Epidermal melanocyte (primary cell): ENCODE measurements around the gene CRB2.
A peak's percentile ranks its signal among the peaks of the same experiment; 100 is the strongest.

Source experiments
- DNase-seq: peaks from one replicate; pipeline ENCODE4 v3.0.0; 2011; ENCODE audit warnings: low spot score; ENCODE audit not compliant: insufficient read length

The CRB2 gene

DNA sequence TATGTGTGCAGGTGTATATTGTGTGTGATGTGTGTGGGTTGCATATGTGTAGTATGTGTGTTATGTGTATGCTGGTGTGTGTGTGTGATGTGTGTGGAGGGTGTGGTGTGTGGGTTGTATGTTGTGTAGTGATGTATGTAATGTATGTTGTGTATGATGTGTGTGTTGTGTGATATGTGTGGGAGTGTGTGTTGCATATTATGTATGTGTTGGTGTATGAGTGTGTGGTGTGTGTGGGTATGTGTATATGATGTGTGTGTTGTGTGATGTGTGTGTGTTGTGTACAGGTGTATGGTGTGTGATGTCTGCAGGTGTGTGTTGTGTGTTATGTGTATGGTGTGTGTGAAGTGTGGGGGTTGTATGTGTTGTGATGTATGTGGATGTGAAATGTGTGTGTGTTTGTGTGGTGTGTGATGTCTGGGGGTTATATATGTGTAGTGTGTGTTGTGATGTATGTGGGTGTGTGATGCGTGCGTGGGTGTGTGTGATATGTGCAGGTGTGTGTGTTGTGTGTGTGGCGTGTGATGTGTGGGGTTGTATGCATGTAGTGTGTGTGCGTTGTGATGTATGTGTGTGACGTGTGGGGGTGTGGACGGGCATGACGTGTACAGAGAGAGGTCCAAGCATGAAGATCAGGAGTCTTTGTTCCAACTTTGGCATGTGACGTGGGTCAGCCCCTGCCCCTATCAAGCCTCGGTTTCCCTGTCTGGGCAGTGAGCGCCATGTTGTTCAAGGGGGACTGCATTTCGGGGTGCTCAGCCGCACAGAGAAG, 8.5 kb upstream of the CRB2 start:
- no peak for DNase-seq

DNA sequence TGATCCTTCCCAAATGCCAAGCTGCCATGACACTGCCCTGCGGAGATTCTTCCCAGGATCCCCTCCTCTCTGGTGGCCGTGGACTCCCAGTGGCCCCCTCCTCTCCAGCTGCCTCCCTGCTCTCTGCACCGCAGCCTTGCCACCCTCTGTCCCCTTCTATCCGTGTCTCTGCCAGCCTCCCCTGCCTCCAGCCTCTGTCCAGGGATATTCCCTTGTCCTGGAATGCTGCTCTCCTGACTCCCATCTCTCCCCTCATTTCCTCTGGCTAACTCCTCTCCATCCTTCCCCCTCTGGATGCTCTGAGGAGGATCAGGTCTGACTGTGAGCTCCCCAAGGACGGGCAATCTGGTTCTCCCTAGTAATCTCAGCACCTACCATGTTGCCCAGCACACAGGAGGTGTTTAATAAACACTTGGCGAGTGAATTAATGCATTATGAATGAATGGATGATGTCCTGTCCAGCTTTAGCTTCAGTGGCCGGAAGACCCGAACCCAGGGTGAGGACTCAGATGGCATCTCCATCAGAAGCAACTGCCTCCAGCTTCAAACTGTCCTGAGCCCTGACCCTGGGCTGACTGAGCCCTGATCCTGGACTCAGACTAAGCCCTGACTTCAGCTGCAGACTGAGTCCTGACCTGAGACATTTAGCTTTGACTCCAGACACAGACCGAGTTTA, 7.5 kb upstream of the CRB2 start:
- DNase-seq = no peak

DNA sequence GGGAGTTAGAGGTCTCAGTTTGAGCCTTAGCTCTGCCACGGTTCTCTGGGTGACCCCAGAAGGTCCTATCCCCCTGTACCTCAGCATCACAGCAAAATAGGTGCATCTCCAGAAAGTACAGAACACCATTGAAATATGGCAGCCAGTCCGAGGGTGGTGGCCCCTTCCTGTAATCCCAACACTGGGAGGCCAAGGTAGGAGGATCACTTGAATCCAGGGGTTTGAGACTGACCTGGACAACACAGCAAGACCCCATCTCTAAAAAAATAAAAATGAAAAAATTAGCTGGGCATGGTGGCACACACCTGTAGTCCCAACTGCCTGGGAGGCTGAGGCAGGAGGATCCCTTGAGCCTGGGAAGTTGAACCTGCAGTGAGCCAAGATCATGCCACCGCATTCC, 7.0 kb upstream of the CRB2 start:
- no peak for DNase-seq

DNA sequence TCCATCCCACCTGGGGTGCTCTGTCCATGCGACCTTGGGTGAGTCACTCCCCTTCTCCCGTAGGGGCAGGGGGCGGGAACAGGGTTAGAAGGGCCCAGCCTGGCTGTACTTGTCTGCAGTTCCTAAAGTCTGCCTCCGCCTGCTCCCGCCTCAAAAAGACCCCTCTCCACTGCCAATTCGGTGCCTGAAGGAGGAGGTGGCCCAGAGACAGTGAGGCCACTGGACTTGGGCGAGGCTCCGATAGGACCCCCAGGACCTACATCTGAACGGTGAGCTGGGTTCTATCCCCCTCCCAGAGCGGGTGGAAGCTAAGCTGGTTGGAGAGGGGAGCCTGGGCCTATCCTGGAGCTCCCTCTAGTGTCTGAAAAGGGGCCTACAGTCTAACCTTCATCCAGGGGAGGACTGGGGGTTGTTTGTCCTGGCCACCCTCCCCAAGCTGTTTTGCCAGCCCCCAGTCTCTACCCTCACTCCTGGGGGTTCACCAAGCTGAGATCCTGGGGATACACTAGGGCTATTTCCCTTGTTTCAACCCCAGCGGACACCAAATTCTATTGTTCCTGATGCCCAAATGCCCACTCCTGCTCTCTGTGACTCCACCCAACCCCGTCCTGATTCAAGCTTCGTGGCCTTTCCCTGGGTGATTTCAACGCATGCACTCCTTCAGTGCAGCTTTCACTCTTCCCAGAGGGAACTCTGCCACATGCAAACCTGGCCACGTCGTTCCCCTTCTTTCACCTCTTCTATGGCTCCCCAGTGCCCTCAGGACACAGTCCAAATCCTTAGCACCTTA, 6.1 kb upstream of the CRB2 start:
- peak; percentile 93 for DNase-seq

DNA sequence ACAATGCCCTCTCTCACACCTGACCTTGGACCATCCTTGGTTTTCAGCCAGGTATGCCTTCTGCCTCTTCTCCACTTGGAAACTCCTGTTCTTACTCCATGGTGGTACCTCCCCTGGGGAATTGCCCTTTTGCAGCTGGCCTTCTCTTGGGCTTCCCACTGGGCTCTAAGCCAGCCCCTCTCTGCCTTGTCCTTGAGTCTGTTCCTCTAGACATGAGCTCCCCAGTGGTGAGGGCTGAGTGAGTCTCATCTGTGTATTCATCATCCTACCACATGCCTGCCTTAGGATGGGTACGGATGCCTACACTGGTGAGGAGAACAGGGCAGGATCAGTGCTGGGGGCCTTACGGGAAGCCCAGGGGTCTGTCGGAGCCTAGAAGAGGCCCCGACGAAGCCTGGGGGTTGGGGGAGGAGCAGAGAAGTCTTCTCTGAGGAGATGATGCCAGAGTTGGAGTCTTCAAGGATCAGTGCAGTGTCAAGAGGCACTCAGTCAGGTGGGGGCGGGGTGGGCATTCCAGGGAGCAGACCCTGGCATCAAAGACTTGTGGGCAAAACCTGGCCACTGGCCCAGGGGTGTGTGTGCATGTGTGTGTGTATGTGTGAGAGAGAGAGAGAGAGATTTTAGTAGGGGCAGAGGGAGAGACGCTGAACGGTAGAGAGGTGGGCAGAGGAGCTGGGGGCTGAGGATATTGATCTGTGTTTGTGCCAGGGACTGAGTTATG, 5.2 kb upstream of the CRB2 start:
- DNase-seq = no peak

DNA sequence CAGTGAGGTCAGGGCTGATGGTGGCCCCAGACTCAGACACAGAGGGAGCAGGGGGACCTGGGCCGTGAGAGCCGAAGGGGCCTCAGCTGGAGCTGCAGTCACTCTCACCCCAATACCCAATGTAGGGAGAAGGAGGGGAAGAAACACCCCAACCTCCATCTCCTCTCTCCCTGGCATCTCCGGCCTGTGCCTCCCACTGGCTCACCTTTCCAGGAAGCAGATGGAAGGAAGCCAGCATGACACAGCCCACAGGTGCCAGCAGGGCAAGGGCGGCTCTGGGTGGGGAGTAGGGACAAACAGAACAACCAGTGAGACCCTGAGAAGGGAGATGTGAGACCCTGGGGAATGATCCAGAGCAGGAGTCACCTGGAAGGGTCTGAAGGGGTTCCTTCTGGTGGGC, 3.0 kb upstream of the CRB2 start:
- no peak for DNase-seq

DNA sequence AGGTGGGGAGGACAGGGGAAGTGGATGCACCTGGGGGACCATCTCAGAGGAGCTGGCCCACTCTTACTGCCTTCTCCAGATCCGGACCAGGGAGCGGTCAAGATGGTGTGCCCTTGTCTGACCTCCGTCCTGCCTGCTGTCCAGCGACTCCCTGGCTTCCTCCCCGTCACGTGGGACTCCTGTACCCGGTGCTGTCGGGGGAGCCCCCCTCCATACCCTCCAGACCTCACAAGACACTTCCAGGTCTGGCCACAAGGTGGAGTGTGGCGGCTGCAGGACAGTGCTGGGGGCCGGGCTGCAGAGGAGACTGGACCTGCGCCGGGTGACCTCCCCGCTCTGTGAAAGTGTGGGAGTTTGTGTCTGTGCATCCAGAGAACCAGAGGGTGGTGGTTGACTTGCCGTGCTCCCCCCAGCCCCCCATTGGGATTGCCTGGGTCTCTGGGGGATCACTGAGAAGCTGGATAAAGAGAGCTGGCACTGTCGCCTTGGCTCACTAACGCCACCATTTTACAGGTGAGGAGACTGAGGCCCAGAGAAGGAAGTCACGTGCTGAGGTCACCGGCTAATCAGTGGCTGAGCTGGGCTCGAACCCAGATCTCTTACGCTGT, 1.9 kb upstream of the CRB2 start:
- peak; percentile 76 for DNase-seq

DNA sequence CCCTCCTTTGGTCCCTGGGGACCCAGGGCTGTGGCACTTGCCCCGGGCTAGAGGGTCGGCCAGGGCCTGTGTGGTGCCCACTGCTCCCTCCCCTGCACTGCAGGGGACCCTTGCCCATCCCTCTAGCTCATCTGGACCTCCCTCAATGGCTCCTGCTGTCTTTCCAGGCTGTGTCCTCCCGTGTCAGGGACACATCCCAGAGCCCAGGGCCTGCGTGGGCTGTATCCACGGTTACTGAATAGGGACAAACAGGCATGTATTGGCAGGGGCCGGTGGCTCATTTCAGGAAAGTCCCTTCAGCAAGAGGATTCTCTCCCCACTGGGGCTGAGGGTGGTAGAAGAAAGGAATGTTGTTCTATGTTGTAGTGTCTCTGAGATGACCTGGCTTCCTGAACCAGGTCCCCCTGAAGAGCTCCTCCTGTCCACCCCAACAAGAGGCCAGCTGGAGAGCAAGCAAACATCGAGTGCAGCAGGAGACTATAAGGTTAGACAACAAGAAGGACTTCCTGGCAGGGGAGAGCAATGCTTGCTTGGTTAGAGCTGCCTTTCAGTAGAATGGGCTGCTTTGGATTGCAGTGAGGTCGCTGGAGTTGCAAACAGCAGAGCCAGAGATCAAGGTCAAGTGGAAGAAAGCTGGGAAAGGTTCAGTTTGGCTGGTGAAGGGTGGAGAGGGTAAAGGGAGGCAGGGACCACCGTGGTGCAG, 1.0 kb upstream of the CRB2 start:
- DNase-seq = no peak

DNA sequence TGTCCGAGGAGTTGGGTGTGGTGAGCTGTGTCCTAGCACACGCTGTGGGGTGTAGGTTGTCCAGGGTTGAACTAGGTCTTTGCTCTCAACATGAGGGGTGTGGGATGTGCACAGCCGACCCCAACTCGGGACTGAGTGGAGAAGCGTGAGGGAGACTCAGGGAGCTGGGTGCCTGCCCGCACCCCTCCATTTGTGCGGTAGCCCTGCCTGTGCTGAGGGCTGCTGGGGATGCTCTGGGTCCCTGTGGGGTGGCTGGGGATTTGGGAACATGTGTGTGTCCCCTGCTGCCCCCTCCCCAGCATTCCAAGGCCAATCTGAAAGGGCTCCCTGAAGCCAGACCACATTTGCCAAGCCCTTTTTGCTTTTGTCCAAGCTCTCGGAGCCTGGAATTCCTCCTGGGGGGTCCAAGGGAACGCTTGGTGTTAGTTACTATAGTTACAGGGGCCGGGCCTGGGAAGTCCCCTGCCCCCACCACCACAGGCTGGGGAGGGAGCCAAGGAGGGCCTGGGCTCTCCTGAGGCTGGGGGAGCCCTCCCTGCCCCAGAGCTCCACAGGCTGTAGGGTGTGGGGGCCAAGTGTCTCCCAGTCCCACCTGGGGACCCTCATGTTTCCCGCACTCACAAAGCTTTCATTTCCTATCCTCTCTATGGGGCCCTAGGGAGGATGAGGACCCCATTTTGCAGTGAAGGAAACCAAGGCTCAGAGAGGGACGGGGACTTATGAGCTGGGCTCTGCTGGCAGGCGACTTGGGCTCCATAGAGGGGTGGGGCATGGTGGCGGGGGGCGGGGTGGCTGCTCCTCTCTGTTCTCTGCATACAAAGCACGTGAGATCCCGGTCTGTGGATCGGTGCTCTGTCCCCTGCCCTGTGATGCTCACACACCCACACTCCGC, 1.1 kb downstream of the CRB2 start:
- DNase-seq = peak; percentile 7

DNA sequence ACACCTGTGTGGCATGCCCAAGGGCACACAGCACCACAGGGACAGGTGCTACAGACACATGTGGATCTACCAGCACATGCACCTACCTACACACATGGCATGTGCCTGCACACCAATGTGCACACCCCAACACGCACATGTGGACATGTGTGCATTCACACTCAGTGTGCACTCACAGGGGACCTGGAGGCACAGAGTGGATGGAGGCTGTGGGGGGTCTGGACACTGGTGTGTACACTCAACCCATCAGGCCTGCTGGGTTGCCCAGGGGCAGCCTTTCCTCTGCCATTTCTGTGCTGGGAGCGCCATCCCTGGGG, 1.7 kb downstream of the CRB2 start:
- no peak for DNase-seq

DNA sequence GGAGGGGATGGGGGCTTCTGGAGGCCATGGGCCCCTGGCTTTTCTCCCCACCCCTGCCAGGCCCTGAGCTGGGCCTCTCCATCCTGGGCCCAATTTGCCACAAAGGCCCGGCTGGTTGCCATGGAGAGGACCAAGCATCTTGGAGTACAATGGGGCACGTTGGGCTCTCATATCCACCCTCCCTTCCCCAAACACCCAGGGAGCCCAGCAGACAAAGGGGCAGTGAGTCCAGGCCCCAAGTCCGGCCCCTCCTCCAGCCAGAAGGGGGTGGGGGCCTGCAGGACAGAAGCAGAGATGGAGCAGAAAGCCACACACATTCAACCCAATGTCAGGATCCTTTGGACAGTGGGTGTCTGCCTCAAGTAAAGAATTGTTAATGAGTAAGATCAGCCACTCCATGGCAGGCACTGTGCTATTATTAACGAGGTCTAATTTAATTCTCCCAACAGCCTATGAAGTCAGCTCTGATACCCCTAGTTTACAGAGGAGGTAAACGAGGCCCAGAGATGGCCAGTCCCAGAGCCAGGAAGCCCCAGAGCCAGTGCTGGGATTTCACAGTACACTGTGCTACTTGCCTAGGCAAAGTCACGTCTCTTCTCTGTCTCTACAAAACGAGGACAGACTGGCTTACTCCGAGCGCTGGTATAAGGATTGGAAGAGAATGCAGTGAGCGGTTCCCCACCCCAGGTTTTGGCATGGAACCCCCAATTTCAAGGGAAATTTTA, 2.3 kb downstream of the CRB2 start:
- DNase-seq = peak; percentile 10

DNA sequence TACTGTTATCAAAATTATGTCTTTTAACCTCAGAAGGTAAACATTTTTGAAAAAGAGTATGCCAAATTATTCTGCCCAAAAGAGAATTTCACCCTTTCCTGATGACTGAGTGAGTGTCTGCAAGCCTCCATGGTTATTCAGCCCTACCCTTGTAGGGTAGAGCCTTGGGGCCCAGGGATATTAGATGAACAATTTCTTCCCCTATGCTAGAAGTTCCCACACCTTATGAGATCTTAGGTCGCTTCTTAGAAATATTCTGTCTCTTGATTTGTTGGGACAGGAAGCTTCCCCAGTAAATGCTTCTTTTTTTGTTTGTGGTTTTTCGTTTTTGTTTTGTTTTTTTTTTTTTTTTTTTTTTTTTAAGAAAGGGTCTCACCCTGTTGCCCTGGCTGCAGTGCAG, 3.1 kb downstream of the CRB2 start:
- no peak for DNase-seq

DNA sequence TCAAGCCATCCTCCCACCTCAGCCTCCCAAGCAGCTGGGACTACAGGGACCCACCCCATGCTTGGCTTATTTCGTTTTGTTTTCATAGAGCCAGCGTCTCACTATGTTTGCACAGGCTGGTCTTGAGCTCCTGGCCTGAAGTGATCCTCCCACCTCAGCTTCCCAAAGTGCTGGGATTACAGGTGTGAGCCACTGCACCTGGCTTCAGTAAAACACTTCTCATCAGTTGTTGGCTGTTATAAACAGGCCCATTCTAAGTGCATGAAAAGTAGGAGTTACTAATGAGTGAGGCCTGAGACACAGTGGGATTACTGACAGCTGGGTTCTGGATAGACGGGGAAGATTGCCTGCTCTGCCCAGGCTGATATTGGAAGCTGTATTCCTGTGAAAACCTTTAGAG, 3.5 kb downstream of the CRB2 start:
- no peak for DNase-seq

DNA sequence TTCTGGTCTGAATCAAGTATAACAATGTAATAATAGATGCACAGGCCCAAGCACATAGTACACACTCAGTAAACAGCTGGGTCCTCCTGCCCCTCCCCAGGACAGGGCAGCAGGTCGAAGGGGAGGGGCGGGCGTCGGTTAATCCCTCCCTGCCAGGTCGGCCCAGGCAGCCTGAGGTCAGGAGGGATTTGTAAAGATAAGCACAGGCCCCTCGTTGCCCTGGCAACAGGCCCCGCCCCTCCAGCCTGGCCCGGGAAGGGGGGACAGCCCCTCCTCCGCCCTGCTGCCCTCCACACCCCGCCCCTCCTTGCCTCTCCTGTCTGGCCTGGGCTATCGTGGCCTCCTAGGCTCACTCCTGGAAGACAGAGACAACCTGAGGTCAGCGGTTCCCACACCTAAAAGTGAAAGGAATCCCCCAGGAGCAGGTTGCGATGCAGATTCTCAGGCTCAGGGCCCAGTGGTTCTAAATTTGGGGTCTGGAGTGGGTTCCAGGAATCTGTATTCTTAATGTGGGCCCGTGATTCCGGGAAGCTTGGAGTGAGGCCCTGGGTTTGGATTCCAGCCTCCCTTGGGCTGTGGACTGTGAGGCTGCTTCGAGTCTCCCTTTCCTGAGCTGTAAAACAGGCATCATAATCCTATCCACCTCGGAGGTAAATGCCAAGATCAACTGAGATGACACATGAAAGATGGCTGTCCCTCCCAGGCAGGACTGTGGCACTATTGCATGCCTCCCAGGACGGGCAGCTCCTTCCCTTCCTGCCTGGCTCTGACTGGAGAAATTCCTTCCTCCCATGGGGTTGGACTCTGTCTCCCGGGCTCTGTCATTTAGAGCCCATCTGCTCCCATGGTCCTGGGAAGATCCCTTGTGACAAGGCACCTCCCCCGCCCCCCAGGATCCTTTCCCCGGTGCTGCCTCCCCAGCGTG, 4.4 kb downstream of the CRB2 start:
- no peak for DNase-seq

DNA sequence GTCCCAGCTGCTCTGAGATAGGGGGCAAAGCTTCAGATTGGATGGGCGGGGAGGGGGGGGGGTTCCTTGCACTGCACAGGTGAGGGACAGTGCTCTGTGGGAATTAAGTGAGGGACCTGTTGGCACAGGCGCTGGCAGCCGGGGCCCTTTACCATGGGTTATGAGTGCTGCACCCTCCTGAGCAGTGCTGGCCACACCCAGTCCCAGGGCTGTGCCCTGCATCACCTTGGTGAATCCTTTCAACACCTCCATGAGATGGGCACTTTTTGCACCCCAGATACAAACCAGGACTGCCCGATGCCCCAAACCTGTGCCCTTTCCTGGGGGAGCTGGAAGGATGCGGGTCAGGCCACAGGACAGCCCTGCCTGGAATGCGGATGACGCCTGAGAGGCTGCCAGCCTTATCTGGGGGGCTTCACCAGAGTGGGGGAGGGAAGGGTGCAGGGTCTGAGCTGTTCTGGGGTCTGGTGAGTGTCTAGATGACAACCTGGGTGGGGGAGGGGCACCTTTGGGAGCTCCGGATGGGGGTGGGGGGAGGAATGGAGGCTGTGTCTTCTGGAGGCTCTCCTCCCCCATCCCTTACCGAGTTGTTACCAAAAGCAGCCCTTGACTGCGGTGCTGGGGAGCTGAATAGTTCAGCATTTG, 5.2 kb downstream of the CRB2 start:
- no peak for DNase-seq

DNA sequence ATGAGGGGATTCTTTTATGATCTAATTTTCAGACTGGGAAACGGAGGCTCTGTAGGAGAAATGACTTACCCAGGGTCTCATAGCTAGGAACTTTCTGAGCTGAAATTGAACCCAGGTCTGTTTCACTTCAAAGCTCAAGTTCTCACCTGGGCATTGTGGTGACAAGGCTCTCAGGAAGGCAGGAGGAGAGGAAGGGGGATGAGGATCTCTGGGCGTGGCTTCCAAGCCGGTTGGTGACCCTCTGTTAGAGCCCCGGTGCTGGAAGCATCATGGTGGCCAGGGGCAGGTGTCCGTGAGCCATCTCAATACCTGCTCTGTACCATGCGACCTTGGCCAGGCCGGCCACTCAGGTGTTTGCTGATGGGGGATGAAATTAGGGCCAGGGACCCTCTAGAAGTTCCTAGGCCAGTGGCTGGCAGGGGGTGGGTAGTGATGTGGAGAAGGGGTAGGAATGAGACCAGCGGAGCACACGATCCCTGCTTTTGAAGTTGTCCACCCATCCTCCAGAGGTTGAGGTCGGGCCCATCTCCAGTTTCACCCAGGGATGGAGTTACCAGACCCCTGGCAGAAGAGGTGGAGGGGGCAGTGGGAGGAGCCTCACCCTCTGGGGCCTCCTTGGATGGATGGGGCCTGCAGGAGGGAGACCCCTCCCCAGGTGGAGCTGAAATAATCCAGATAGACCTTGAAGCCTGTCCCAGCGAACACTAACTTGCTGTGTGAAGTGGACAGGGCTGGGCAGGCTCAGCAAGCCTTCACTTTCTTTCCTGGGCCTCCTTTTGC, 5.9 kb downstream of the CRB2 start:
- DNase-seq = no peak

DNA sequence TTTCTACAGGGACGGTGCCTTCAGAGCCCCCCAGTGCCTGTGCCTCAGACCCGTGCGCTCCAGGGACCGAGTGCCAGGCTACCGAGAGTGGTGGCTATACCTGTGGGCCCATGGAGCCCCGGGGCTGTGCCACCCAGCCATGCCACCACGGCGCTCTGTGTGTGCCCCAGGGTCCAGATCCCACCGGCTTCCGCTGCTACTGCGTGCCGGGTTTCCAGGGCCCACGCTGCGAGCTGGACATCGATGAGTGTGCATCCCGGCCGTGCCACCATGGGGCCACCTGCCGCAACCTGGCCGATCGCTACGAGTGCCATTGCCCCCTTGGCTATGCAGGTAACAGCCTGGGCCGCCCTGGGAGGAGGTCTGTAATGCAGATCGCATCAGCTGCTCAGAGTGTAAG, 6.9 kb downstream of the CRB2 start:
- DNase-seq = no peak
